ENCODE data around the gene ZNF626. TPM values are rescaled to one million over a fixed set of nuclear protein-coding genes. Genes with fewer than 3 reads are reported as not detected.
A peak's percentile ranks its signal among the peaks of the same experiment; 100 is the strongest.
"Not testable (repeated sequence)": the region's sequence is repeated elsewhere in the genome, so short reads cannot be mapped to it uniquely, and the experiment has no call there.

ZNF626 gene
- total RNA-seq (1 to 10 TPM; 8.1 to 8.7 TPM), total RNA-seq (4.7 to 10.4 reads per million in 2 donors)

- peaks cover 7% of the 10 kb centered on the region for H3K4me1 Mint-ChIP-seq
- peak; percentile 69 to 87 (median 76) for DNase-seq
- H3K9me3 ChIP-seq (ENCODE audit: control insufficient read depth, low read length, poor library complexity, severe bottlenecking) = peaks cover 3% of the 10 kb centered on the region
- H3K36me3 Mint-ChIP-seq (ENCODE audit: low read depth) = no peaks in the 10 kb centered on the region
- peak; percentile 99 for ATAC-seq
- H3K4me3 Mint-ChIP-seq = peak within 1 kb of the TSS; percentile 95
- peak within 1 kb of the TSS; percentile 95 for H3K27ac Mint-ChIP-seq
- H3K27me3 Mint-ChIP-seq = no peaks in the 10 kb centered on the region
Observed at GRCh38 chr19:20661150-20661819, at the start of gene ZNF626. ZNF626 (minus strand) TSS chr19:20661571; CDS start chr19:20661446, 125 bp downstream.

GRCh38 chr19:20669263-20669662, 7.9 kb upstream of the ZNF626 start:
- Mint-ChIP-seq H3K27ac (no peak overlapping the region), H3K27me3 (no peaks in the 10 kb centered on the region)
- ATAC-seq = no peak

GRCh38 chr19:20667281-20667680, 5.9 kb upstream of the ZNF626 start:
- H3K4me3 Mint-ChIP-seq = no peak overlapping the region

More at GRCh38 chr19:20669263-20669662, 7.9 kb upstream of the ZNF626 start:
- no peaks in the 10 kb centered on the region for H3K9me3 ChIP-seq (ENCODE audit: control insufficient read depth, low read length, poor library complexity, severe bottlenecking)
- DNase-seq = no peak
- Mint-ChIP-seq H3K4me1 (peaks cover 4% of the 10 kb centered on the region), H3K4me3 (no peak overlapping the region), H3K36me3 (ENCODE audit: low read depth) (no peaks in the 10 kb centered on the region)

GRCh38 chr19:20664901-20665781, 3.8 kb upstream of the ZNF626 start:
- Mint-ChIP-seq H3K27ac (peak overlapping the region; percentile 61), H3K4me3 (no peak overlapping the region), H3K27me3 (no peaks in the 10 kb centered on the region), H3K36me3 (ENCODE audit: low read depth) (no peaks in the 10 kb centered on the region), H3K4me1 (peaks cover 4% of the 10 kb centered on the region)
- no peaks in the 10 kb centered on the region for H3K9me3 ChIP-seq (ENCODE audit: control insufficient read depth, low read length, poor library complexity, severe bottlenecking)
- DNase-seq (no peak), ATAC-seq (no peak)

More at GRCh38 chr19:20667281-20667680, 5.9 kb upstream of the ZNF626 start:
- no peak for DNase-seq
- Mint-ChIP-seq H3K36me3 (ENCODE audit: low read depth) (no peaks in the 10 kb centered on the region), H3K27me3 (no peaks in the 10 kb centered on the region), H3K4me1 (peaks cover 4% of the 10 kb centered on the region), H3K27ac (no peak overlapping the region)
- H3K9me3 ChIP-seq (ENCODE audit: control insufficient read depth, low read length, poor library complexity, severe bottlenecking) = no peaks in the 10 kb centered on the region
- ATAC-seq = no peak

GRCh38 chr19:20664475-20664874, 3.1 kb upstream of the ZNF626 start:
- not testable (repeated sequence) for H3K9me3 ChIP-seq (ENCODE audit: control insufficient read depth, low read length, poor library complexity, severe bottlenecking); H3K27me3 Mint-ChIP-seq; H3K4me1 Mint-ChIP-seq; DNase-seq; H3K36me3 Mint-ChIP-seq (ENCODE audit: low read depth); ATAC-seq
- peak overlapping the region; percentile 47 for H3K4me3 Mint-ChIP-seq
- peak overlapping the region; percentile 61 for H3K27ac Mint-ChIP-seq

GRCh38 chr19:20662421-20663105, 1.2 kb upstream of the ZNF626 start:
- Mint-ChIP-seq H3K27me3 (no peaks in the 10 kb centered on the region), H3K27ac (no peak overlapping the region), H3K4me3 (no peak overlapping the region), H3K36me3 (ENCODE audit: low read depth) (no peaks in the 10 kb centered on the region), H3K4me1 (peaks cover 7% of the 10 kb centered on the region)
- DNase-seq = no peak
- no peak for ATAC-seq
- H3K9me3 ChIP-seq (ENCODE audit: control insufficient read depth, low read length, poor library complexity, severe bottlenecking) = no peaks in the 10 kb centered on the region

GRCh38 chr19:20660473-20661140, 764 bp downstream of the ZNF626 start:
- no peaks in the 10 kb centered on the region for H3K27me3 Mint-ChIP-seq
- H3K4me3 Mint-ChIP-seq = peak overlapping the region; percentile 95
- peaks cover 5% of the 10 kb centered on the region for H3K9me3 ChIP-seq (ENCODE audit: control insufficient read depth, low read length, poor library complexity, severe bottlenecking)
- H3K36me3 Mint-ChIP-seq (ENCODE audit: low read depth) = no peaks in the 10 kb centered on the region
- no peak for ATAC-seq
- H3K4me1 Mint-ChIP-seq = peaks cover 7% of the 10 kb centered on the region
- no peak for DNase-seq
- H3K27ac Mint-ChIP-seq = peak overlapping the region; percentile 95

- H3K27me3 Mint-ChIP-seq = no peaks in the 10 kb centered on the region
Observed at GRCh38 chr19:20640545-20640944, 20.8 kb downstream of the ZNF626 start.

GRCh38 chr19:20640023-20640422, 21.3 kb downstream of the ZNF626 start:
- no peak for ATAC-seq
- Mint-ChIP-seq H3K36me3 (ENCODE audit: low read depth) (peaks cover 11% of the 10 kb centered on the region), H3K4me1 (no peaks in the 10 kb centered on the region), H3K4me3 (no peak overlapping the region), H3K27ac (no peak overlapping the region), H3K27me3 (no peaks in the 10 kb centered on the region)
- no peak for DNase-seq
- H3K9me3 ChIP-seq (ENCODE audit: control insufficient read depth, low read length, poor library complexity, severe bottlenecking) = peaks cover 23% of the 10 kb centered on the region

More at GRCh38 chr19:20640545-20640944, 20.8 kb downstream of the ZNF626 start:
- no peak for ATAC-seq
- no peak overlapping the region for H3K4me3 Mint-ChIP-seq
- no peak for DNase-seq
- no peak overlapping the region for H3K27ac Mint-ChIP-seq
- H3K4me1 Mint-ChIP-seq = no peaks in the 10 kb centered on the region
- H3K36me3 Mint-ChIP-seq (ENCODE audit: low read depth) = peaks cover 14% of the 10 kb centered on the region
- H3K9me3 ChIP-seq (ENCODE audit: control insufficient read depth, low read length, poor library complexity, severe bottlenecking) = peaks cover 18% of the 10 kb centered on the region

- H3K36me3 Mint-ChIP-seq (ENCODE audit: low read depth); ATAC-seq; H3K4me3 Mint-ChIP-seq; H3K27me3 Mint-ChIP-seq; H3K4me1 Mint-ChIP-seq; DNase-seq; H3K27ac Mint-ChIP-seq: not testable (repeated sequence)
- H3K9me3 ChIP-seq (ENCODE audit: control insufficient read depth, low read length, poor library complexity, severe bottlenecking) = peaks cover 14% of the 10 kb centered on the region
Observed at GRCh38 chr19:20624560-20624959, 36.8 kb downstream of the ZNF626 start.

GRCh38 chr19:20616071-20616470, 45.3 kb downstream of the ZNF626 start:
- no peaks in the 10 kb centered on the region for H3K36me3 Mint-ChIP-seq (ENCODE audit: low read depth)
- no peak for DNase-seq
- H3K4me1 Mint-ChIP-seq = no peaks in the 10 kb centered on the region
- H3K27ac Mint-ChIP-seq = no peak overlapping the region
- no peak for ATAC-seq
- no peaks in the 10 kb centered on the region for H3K27me3 Mint-ChIP-seq
- no peak overlapping the region for H3K4me3 Mint-ChIP-seq
- peaks cover 8% of the 10 kb centered on the region for H3K9me3 ChIP-seq (ENCODE audit: control insufficient read depth, low read length, poor library complexity, severe bottlenecking)

GRCh38 chr19:20614971-20615370, 46.4 kb downstream of the ZNF626 start:
- not testable (repeated sequence) for H3K4me1 Mint-ChIP-seq; H3K4me3 Mint-ChIP-seq; H3K9me3 ChIP-seq (ENCODE audit: control insufficient read depth, low read length, poor library complexity, severe bottlenecking); DNase-seq; H3K27me3 Mint-ChIP-seq; H3K27ac Mint-ChIP-seq; H3K36me3 Mint-ChIP-seq (ENCODE audit: low read depth); ATAC-seq

All from T-helper 17 cell (primary cell).